GM12865 (cell line): Measurements from ENCODE around the gene LRRC2.
"Not testable (repeated sequence)": the region's sequence is repeated elsewhere in the genome, so short reads cannot be mapped to it uniquely, and the experiment has no call there.

ENCODE experiments used
- DNase-seq: peaks from one replicate; pipeline ENCODE4 v3.0.0; 2010; ENCODE audit warnings: low read depth
- H3K4me3 ChIP-seq: 2 replicates; pipeline ENCODE4 v1.5.1; 2011; ENCODE audit warnings: mild to moderate bottlenecking, low read depth, low read length, control low read depth
- CTCF ChIP-seq: IDR thresholded peaks from 2 replicates; pipeline ENCODE4 v1.5.1; 2011; ENCODE audit warnings: low read length, control low read depth, low read depth, inconsistent platforms; ENCODE audit not compliant: insufficient read depth; ENCODE audit errors: missing control alignments

Gene LRRC2

GRCh38 chr3:46498916-46499519 is 67.1 kb downstream of the LRRC2 start:
- no peak for TF ChIP-seq CTCF
- H3K4me3 ChIP-seq: no peak overlapping the region
- no peak for DNase-seq

GRCh38 chr3:46497556-46498265 is 68.4 kb downstream of the LRRC2 start, which contains the start of gene RTP3:
TSS of gene RTP3 (plus strand) at chr3:46497976. CDS start at chr3:46498063, 87 bp downstream.
- no peak within 1 kb of the TSS for H3K4me3 ChIP-seq
- no peak for TF ChIP-seq CTCF
- DNase-seq: no peak

- TF ChIP-seq CTCF: peak; percentile 45
- DNase-seq: peak; percentile 57
- no peak overlapping the region for H3K4me3 ChIP-seq
Observed at GRCh38 chr3:46496746-46497555, 69.2 kb downstream of the LRRC2 start.

- TF ChIP-seq CTCF: no peak
- DNase-seq: no peak
- no peak overlapping the region for H3K4me3 ChIP-seq
Observed at GRCh38 chr3:46495901-46496456, 70.1 kb downstream of the LRRC2 start.

GRCh38 chr3:46494491-46494890 is 71.6 kb downstream of the LRRC2 start:
- H3K4me3 ChIP-seq, DNase-seq: not testable (repeated sequence)

GRCh38 chr3:46492890-46493547 is 73.1 kb downstream of the LRRC2 start:
- no peak for DNase-seq
- TF ChIP-seq CTCF: no peak
- no peak overlapping the region for H3K4me3 ChIP-seq
